Uterus (tissue), 2 donors: ENCODE measurements around the gene TRIM40.

Source experiments
- POLR2A ChIP-seq, 2 donors: fragments of 450-650 bp; IDR thresholded peaks; one replicate each; pipeline ENCODE4 v1.6.1; 2016; ENCODE audit warnings: antibody characterized with exemption in 2 of 2, mild to moderate bottlenecking in 1 of 2, moderate library complexity in 1 of 2
- TF ChIP-seq, protein P1 (sequence below), 4 experiments: fragments of 200-600 bp in 2 of 4; fragments of 450-650 bp in 2 of 4; sonication (generic) in 2 of 4; IDR thresholded peaks; one replicate each; pipeline ENCODE4 v1.5.1; 2016 to 2019; ENCODE audit warnings: antibody characterized with exemption in 4 of 4, mild to moderate bottlenecking in 2 of 4, moderate library complexity in 1 of 4

DNA sequence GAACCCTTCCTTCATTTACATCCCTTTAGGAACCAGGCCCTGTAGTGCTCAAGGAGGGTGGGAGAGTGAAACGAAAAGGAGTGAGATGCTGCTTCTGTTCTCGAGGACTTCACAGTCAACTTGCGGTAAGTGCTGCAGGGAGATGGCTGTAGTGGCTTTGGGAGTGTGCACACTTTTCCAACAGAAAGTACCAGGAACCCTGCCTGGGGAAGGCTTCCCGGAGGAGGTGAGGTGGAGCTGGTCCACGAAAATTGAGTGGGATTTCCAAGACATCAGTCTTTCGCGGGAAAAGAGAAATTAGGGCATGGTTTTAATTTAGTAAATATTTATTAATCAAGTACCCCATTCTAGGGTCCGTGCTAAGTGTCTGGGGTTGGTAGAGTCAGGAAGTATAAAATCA, 35.8 kb upstream of the TRIM40 start:
- TF ChIP-seq, protein P1, sequence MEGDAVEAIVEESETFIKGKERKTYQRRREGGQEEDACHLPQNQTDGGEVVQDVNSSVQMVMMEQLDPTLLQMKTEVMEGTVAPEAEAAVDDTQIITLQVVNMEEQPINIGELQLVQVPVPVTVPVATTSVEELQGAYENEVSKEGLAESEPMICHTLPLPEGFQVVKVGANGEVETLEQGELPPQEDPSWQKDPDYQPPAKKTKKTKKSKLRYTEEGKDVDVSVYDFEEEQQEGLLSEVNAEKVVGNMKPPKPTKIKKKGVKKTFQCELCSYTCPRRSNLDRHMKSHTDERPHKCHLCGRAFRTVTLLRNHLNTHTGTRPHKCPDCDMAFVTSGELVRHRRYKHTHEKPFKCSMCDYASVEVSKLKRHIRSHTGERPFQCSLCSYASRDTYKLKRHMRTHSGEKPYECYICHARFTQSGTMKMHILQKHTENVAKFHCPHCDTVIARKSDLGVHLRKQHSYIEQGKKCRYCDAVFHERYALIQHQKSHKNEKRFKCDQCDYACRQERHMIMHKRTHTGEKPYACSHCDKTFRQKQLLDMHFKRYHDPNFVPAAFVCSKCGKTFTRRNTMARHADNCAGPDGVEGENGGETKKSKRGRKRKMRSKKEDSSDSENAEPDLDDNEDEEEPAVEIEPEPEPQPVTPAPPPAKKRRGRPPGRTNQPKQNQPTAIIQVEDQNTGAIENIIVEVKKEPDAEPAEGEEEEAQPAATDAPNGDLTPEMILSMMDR (IDR thresholded peaks at IDR 0.05), result no peak
- no peak for TF ChIP-seq POLR2A (IDR thresholded peaks at IDR 0.05)
